OCI-LY7 (cell line): ENCODE measurements around the gene UHRF1. TPM values are rescaled to one million over a fixed set of nuclear protein-coding genes. Genes with fewer than 3 reads are reported as not detected.

Experiments
- BruUV-seq: library from RNA; stranded (reverse); fragments of 400-500 nt; replicated peaks from 2 replicates; lab custom pipeline; 2021; lab: Mats Ljungman, UMichigan
- CTCF ChIA-PET: fragments of 300-600 bp; sonication (Branson Sonifier 250); formaldehyde crosslinking; loops from one replicate; lab custom pipeline; 2022; ENCODE audit warnings: antibody characterized with exemption; ENCODE audit not compliant: unreplicated experiment; lab: Charles Lee
- POLR2A ChIA-PET: fragments of 300-600 bp; sonication (Branson Sonifier 250); formaldehyde crosslinking; loops from one replicate; lab custom pipeline; 2022; ENCODE audit warnings: antibody characterized with exemption; lab: Charles Lee
- DNase-seq: peaks from one replicate; pipeline ENCODE4 v3.0.0-alpha.2; 2015; ENCODE audit warnings: low spot score
- H2AFZ ChIP-seq: fragments of 200-600 bp; sonication (generic), shearing (Covaris generic); 2 replicates; pipeline ENCODE4 v1.6.1; 2014; ENCODE audit warnings: mild to moderate bottlenecking, antibody characterized with exemption, low read length, moderate library complexity
- H3K27ac ChIP-seq: fragments of 200-600 bp; sonication (generic); 2 replicates; pipeline ENCODE4 v1.5.1; 2014; ENCODE audit warnings: mixed run types, low read depth, mild to moderate bottlenecking, moderate library complexity, low read length, inconsistent platforms; ENCODE audit not compliant: poor library complexity, severe bottlenecking
- H3K36me3 ChIP-seq: fragments of 200-600 bp; sonication (generic); 2 replicates; pipeline ENCODE4 v1.6.1; 2014; ENCODE audit warnings: mild to moderate bottlenecking, antibody characterized with exemption, low read length, moderate library complexity, mixed read lengths; ENCODE audit not compliant: insufficient read depth
- H3K4me1 ChIP-seq: fragments of 200-600 bp; sonication (generic); 2 replicates; pipeline ENCODE4 v1.5.1; 2014; ENCODE audit warnings: mild to moderate bottlenecking, low read length; ENCODE audit not compliant: insufficient read depth, poor library complexity, severe bottlenecking
- H3K4me2 ChIP-seq: fragments of 200-600 bp; sonication (generic); 2 replicates; pipeline ENCODE4 v1.6.1; 2014; ENCODE audit warnings: mild to moderate bottlenecking, low read length
- H3K4me3 ChIP-seq: fragments of 200-600 bp; sonication (generic); 2 replicates; pipeline ENCODE4 v1.5.1; 2014; ENCODE audit warnings: mild to moderate bottlenecking, low read depth, low read length; ENCODE audit not compliant: poor library complexity, severe bottlenecking
- H3K79me2 ChIP-seq: fragments of 200-600 bp; sonication (generic); 2 replicates; pipeline ENCODE4 v1.6.1; 2016; ENCODE audit warnings: low read depth, mild to moderate bottlenecking, low read length, moderate library complexity, mixed read lengths; ENCODE audit not compliant: insufficient read depth
- H3K9me2 ChIP-seq: fragments of 200-600 bp; sonication (generic); 2 replicates; pipeline ENCODE4 v1.6.1; 2016; ENCODE audit warnings: mild to moderate bottlenecking, low read length, mixed read lengths; ENCODE audit not compliant: insufficient read depth
- H3K9me3 ChIP-seq: fragments of 200-600 bp; sonication (generic); 2 replicates; pipeline ENCODE4 v1.6.1; 2014; ENCODE audit warnings: mild to moderate bottlenecking, mixed run types, low read length, mixed read lengths
- H4K20me1 ChIP-seq: fragments of 200-600 bp; sonication (generic); 2 replicates; pipeline ENCODE4 v1.6.1; 2014; ENCODE audit warnings: mild to moderate bottlenecking, antibody characterized with exemption, low read length, moderate library complexity, mixed read lengths; ENCODE audit not compliant: insufficient read depth
- EZH2phosphoT487 ChIP-seq: fragments of 200-600 bp; sonication (generic); IDR thresholded peaks from 2 replicates; pipeline ENCODE4 v1.6.1; 2018; ENCODE audit warnings: low read depth, borderline replicate concordance, mild to moderate bottlenecking, mixed run types, antibody characterized with exemption, low read length, moderate library complexity, mixed read lengths
- intact Hi-C: fragments of 100-400 bp; cut with micrococcal nuclease; formaldehyde crosslinking; loops from one replicate; pipeline ENCODE4 v1.10.0; 2022; ENCODE audit not compliant: unreplicated experiment
- total RNA-seq, 2 experiments: library from RNA; depleted of rRNA in 1 of 2; stranded (reverse); fragments of >200 nt in 1 of 2; shearing (Covaris generic) in 1 of 2; gene quantifications; 2 replicates each; pipeline ENCODE4 v1.2.3, GENCODE V29; 2014 to 2022
- TF ChIP-seq, protein P1 (sequence below): fragments of 200-600 bp; sonication (generic); conservative IDR thresholded peaks from 2 replicates; pipeline ENCODE4 v1.5.1; 2014; ENCODE audit warnings: mild to moderate bottlenecking, antibody characterized with exemption, low read length, moderate library complexity, mixed read lengths

Gene UHRF1
- total RNA-seq, 2 experiments from 2014 or later: 141 to 186 TPM

DNA sequence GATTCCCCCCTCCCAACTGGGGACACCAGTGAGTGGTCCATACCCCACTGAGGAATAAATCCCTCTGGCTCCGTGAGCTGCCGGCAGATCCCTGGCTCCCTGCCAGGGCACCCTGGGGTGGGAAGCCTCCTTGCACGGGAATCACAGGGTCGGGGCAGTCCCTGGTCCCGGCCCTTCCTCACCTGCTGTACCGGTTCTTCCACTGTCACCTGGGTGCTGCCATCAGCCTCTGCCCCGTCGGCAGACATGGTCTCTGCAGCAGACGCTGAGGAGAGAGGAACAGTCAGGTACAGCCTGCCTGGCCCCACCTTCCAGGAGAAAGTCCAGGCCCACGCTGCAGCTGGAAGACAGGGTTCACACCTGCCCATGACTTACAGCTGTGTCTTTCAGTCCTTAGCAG lies 48.2 kb upstream of the UHRF1 start:
- Histone ChIP-seq H4K20me1 (no peaks in the 10 kb centered on the region), H3K4me2 (no peak overlapping the region), H2AFZ (no peak overlapping the region), H3K36me3 (peaks cover 64% of the 10 kb centered on the region), H3K27ac (no peak overlapping the region), H3K4me3 (no peak overlapping the region), H3K9me3 (no peaks in the 10 kb centered on the region), H3K79me2 (peaks cover 30% of the 10 kb centered on the region), H3K4me1 (peaks cover 37% of the 10 kb centered on the region), H3K9me2 (no peaks in the 10 kb centered on the region)
- DNase-seq: no peak
- ChIA-PET POLR2A (no interaction called here), CTCF (no interaction called here)
- no peak for TF ChIP-seq EZH2phosphoT487
- TF ChIP-seq, protein P1, sequence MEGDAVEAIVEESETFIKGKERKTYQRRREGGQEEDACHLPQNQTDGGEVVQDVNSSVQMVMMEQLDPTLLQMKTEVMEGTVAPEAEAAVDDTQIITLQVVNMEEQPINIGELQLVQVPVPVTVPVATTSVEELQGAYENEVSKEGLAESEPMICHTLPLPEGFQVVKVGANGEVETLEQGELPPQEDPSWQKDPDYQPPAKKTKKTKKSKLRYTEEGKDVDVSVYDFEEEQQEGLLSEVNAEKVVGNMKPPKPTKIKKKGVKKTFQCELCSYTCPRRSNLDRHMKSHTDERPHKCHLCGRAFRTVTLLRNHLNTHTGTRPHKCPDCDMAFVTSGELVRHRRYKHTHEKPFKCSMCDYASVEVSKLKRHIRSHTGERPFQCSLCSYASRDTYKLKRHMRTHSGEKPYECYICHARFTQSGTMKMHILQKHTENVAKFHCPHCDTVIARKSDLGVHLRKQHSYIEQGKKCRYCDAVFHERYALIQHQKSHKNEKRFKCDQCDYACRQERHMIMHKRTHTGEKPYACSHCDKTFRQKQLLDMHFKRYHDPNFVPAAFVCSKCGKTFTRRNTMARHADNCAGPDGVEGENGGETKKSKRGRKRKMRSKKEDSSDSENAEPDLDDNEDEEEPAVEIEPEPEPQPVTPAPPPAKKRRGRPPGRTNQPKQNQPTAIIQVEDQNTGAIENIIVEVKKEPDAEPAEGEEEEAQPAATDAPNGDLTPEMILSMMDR: no peak
- intact Hi-C loops: loop anchor here (10.0 kb wide), 1 partner anchor 104 kb away; the partner anchor contains the start of gene KDM4B
- BruUV-seq: no TSS peak

DNA sequence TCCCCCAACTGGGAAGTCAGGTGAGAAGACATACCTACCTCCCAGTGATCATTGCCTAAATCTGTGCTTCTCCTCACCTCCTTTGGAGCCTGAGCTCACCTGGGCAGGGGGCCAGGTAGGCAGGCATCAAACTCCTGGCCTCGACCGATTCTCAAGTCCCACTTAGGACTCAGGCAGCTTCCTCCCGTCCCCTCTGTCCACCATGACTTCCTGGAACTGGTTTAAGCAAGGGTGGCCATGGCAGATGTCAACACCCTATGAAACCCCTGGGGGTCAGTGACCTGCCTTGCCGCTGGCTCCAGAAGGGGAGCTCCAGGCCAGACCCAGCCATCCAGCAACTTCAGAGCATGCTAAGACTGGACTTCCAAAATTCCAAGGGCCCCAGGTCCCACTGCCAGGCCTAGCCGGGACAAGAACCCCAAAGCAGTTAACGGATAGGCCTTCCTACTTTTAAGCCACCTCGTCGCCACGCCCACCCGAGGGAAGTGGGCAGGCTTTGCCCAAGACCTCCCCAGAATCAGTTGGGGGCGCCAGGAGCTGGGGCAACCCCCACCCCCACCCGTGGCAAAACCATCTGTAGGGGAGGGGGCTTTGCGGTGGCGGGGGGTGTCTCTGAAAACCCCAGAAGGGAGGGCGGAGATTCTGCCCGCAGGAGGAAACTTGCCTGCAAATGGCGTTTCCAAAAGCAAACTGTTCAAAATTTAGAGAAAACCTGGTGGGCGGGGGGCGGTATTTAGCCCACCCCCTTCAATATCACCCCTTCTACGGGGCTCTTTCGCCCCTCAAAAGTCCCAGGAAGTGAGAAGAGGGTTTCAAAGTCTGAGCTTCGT lies 42.5 kb upstream of the UHRF1 start:
- TF ChIP-seq, protein P1: no peak; the same call in 1 of the 2 replicates
- TF ChIP-seq EZH2phosphoT487: no peak
- Histone ChIP-seq H3K4me3 (peak overlapping the region; percentile 78), H3K4me1 (peaks cover 54% of the 10 kb centered on the region), H3K79me2 (peaks cover 42% of the 10 kb centered on the region), H3K27ac (peak overlapping the region; percentile 63), H4K20me1 (no peaks in the 10 kb centered on the region), H3K9me3 (no peaks in the 10 kb centered on the region), H3K9me2 (no peaks in the 10 kb centered on the region), H2AFZ (peak overlapping the region; percentile 12; the same call in 1 of the 2 replicates), H3K36me3 (peaks cover 17% of the 10 kb centered on the region), H3K4me2 (peak overlapping the region; percentile 92)
- BruUV-seq: TSS peak; percentile 82
- intact Hi-C loops: loop anchor here (10.0 kb wide), 1 partner anchor 98 kb away; the partner anchor contains the start of gene KDM4B
- CTCF ChIA-PET: no interaction called here
- peak; percentile 63 for DNase-seq
- POLR2A ChIA-PET: interaction anchor here (0.6 to 1.8 kb wide), 4 partner anchors 9 to 734 kb away, joined by 3 read pairs; no protein-coding TSS in a partner anchor
